Measurements from ENCODE around the gene DKK3.
"Not testable (repeated sequence)": the region's sequence is repeated elsewhere in the genome, so short reads cannot be mapped to it uniquely, and the experiment has no call there.

The DKK3 gene

DNA sequence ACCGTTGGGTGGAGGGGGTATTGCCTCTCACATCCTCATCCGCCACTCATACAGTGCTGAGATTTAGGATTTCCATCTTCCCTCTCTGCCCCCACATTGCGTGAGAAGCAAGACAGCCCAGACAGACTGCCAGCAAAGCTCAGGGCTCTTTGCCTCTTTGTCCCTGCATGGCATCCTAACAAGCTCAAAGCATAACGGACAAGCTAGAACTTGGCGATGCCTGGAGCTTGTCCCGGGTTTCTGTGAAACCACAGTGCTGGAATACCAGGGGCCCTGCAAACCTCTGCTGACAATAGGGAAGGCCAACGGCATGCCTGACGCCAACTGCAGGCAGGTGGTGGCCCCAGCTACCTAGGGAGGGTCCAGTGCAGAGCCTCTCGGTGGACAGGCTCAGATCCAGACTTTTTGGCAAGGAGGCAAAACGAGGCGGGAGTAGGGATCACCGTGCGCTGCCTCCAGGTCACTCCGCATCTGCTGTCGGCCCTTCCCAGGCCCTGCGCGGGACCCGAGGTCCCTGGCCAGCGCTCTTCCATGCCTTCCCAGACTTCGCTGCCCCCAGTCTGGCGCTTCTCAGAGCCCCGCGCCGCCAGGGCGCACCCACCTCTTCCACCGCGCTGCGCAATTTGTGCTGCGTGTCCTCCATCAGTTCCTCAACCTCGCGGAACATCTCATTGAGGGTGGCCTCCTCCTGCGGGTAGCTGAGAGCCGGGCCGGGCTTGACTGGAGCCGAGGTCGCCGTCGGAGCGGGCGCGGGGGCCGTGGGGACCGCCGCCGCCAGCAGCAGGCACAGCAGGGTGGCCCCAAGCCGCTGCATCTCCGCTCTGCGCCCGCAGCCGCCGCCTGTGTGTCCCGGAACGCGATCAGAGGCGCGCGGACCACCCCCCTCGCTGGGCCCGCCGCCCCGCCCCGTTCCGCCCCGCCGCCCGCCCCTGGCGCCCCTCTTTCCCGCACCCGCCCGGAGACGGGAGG, at the start of gene DKK3:
DKK3 (minus strand) TSS at position 858 of the 969 bp plus-strand sequence; CDS start at position 814, 44 bp downstream.
- DNase-seq = no peak

DNA sequence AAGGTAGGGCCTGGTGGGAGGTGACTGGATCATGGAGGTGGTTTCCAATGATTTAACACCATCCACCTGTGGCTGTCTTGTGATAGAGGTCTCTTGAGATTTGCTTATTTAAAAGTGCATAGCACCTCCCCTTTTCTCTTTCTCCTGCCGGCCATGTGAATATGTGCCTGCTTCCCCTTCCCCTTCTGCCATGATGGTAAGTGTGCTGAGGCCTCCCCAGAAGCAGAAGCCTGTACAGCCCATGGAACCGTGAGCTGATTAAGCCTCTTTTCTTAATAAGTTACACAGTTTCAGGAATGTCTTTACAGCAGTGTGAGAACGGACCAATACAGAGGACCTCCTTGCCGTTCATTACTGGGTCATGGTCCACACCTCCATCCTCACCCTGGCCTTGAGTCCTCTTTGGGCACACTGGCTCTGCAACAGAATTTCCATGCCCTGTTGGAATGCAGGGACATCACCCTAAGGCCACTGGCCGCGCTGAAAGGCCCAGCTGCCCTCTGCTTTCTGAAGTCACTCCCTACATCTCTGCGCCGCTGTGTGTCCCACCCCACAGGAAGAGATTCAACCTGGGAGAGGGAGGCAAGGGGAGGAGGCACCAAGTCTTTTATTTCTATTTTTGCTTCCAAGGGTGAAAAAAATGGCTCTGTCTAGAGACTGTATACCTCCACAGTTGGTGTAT, 49.0 kb upstream of the DKK3 start:
- no peak for DNase-seq

DNA sequence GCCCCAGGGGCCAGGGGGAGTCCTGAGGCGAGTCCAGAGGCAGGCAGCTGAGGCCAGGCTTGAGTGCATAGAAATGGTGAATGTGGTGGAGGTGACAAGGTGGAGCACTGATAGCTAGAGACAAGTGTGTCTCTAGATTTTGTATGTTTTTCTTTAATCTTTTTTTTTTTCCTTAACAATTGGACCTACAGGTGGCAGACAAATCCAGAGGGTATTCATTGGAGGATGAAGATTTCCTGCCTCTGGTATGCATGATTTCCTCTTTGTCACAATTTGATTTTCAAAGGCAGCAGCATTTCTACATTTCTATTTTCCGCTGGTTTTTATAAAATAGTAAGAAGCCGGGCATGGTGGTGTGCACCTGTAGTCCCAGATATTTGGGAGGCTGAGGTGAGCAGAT, 47.7 kb upstream of the DKK3 start:
- no peak for DNase-seq

DNA sequence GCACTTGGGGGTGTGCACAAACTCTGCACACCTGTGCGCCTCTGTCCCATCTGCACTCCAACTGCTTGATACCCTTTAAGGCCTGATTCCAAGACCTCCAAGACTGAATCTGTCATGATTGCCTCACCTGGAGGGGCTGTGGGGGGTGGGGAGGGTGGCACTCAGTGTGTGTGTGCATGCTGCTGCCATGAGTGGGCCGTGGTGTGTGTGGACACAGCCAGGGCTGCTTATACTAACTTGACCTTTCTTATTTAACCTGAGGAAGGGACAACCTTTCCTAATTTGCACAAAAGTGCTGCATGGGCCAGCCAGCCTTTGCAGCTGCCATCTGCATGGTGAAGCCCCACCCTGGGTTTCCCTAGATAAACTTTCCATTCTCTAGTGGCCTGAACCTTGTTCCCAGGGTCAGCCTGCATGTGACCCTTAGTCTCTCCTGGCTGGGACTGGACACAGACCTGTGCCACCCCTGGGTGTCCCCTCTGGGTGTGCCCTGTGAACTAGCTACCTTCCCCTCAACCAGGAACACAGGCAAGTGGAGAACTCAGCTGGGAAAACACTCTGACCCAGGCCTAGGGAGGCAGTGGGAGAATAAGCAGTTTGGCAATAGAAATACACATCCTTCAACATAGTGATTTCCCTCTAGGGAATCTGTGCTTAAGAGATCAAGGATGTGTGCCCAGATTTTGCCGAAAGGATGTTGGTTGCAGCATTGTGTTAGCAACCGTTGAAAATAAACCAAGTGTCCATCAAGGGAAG, 45.4 kb upstream of the DKK3 start:
- DNase-seq = no peak

DNA sequence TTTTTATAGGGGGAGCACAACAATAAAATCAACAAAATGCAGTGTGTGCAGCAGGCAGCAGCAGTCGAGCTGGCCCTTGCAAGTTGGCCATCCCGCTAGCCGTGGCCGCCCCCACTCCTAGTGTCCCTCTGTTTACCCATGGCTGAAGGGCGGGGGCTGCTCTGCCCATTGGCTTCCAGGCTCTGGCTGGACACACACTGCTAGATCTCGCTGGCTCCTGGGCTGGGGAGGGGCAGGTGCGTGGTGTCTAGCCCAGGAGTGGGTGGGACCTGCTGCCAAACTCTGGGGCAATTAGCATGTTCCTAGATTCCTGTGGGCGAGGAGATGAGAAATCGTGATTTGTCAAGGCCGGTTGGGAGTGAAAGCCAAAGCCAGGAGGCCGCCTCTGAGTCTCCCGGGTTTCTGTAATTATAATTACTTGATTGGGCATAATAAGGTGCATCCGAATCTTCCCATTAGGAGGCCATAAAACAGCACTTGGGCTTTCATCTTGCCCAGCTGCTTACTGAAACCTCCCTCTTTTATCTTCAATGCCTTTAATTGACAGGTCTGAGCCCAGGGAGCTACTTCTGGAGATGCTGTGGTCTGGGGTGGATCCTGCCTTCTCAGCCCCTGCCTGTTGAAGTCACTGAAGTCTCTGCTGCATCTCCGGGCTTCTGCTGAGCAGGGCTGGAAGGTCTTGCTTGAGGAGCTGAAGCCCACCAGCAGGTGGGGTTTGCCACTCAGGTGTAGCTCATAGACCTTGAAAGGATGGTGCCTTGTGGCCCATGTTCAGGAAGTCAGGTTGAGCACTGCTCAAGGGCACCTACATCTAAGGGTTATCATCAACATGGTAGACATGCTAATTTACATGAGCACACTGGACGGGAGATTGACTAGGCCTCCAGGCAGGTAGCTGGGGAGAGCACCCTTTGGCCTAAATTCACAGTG, 44.5 kb upstream of the DKK3 start:
- DNase-seq = no peak

DNA sequence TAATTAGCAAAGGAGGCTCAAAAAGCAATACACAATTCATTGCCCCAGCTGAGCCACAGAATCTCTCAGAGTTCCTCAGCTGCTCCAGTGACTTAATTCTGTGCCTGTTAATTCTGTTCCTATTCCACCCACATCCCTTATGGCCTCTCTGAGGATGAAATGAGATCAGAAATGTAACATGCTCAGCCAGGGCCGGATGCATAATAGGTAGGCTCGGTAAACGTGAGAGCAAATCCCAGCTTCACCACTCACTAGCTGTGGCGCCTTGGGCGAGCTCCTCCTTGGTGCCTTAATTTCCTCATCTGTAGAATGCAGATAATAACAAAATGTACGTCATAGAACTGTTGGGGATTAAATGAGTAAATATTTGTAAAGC, 42.8 kb upstream of the DKK3 start:
- no peak for DNase-seq

DNA sequence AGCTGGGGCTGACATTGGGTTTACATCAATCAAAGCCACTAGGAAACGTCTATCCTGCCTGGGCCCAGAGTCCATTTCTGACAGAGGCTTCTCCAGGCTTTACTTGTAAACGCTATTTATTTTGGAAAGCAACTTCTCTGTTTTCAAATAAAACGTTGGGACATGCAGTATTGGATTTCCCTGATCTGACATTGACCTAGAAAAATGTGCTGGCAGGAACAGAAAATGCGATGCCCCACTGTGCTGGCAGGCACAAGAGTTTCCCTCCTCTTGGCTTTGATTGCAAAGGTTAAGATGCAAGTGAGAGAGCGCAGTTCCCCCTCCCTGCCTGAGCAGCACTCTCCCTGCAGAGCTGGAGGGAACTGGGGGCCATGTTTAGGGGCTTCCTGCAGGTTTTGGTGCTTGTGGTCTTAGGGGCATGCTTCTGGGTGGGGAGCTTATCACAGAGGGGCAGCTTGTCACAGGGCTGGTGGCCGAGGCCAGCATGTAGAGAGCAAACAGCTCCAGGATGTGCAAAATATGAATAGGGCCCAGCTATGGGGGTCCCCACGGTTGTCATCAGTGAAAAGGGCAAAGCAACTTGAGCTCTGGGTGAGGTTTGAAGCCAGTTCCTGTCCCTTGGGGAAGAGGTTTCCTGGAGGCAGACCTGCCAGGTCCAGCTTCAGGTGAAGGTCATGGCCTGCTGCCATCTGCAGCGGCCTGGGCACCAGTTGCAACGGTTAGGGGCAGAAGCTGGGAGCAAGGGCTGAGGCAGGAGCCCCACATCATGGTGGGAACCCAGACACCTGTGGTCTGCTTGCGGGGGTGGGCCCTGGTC, 42.3 kb upstream of the DKK3 start:
- no peak for DNase-seq

DNA sequence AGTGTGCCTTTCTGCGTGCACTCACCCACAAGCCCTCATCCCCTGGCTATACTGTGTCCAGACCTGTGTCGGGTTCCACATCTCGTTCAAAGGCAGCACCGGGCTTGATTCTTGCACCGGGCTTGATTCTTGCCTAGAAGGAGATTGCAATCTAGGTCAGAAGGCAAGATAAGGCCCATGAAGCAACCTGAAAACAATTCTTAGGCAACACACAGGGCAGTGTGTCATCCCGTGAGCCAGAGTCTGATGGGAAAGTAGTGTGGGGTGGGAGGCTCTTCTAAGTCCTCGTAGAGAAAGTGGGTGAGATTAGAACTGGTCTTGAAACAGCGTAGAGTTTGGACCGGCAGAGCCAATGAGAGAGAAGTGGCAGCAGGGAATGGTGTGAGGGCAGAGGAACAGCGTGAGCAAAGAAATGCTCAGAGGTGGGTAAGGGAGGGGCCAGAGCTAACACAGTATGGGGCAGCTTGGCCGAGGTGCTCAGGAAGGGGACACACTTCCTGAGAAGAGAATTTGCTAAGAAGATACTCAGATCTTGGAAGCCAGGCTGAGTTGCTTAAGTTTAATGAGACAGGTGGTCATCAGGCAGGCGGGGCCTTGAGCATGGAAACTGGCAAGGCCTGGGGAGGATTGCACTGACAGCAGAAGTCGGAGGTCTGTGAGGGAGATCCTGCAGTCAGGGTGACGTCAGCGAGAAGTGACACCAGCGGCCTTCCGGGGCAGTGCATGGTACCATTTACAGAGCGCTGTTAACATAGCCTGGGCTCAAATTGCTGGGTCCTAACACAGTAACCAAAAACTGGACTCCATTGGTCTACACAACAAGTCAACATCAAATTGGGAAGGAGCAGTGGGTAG, 40.7 kb upstream of the DKK3 start:
- DNase-seq = no peak

DNA sequence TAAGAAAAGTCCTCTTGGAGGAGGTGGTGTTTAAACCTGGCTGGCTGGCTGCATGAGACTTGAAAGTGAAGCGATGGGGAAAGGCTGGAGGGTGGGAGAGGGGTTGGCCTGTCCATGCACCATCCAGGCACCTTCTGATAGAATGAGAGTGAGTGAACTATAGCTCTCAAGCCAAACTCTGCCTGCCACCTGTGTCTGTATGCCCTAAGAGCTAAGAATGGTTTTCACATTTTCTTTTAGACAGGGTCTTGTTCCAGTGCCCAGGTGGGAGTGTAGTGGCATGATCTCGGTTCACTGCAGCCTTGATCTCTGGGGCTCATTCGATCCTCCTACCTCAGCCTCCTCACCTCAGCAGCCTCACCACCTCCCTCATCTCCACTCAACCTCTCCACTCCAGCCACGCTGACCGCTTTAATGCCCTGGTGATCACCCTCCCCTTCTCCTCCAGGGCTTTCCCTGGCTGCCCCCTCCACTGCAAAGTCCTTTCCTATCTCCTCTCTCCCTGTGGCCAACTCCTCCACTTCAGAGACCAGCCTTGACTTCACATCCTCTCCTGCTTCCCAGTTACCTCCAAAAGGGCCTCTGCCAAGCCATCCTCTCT, 38.3 kb upstream of the DKK3 start:
- DNase-seq = no peak

DNA sequence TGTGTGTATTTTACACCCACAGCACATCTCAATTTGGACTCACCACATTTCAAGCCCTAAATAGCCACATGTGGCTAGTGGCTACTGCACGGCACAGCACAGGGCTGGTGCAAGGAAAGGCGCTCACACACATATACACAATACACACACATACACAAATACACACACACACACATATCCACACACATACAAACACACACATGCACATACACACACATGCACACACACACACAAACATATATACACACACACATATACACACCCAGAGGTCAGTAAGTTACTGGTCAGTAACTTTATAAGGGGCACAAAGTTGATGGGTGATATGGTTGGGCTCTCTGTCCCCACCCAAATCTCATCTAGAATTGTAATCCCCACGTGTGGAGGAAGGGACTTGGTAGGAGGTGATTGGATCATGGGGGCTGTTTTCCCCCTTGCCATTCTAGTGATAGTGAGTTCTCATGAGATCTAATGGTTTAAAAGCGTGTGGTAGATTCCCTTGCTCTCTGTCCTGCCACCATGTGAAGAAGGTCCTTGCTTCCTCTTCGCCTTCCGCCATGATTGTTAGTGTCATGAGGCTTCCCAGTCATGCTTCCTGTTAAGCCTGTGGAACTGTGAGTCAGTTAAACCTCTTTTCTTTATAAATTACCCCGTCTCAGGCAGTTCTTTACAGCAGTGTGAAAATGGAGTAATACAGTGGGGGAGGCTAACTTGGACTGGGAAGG, 37.6 kb upstream of the DKK3 start:
- DNase-seq = no peak

DNA sequence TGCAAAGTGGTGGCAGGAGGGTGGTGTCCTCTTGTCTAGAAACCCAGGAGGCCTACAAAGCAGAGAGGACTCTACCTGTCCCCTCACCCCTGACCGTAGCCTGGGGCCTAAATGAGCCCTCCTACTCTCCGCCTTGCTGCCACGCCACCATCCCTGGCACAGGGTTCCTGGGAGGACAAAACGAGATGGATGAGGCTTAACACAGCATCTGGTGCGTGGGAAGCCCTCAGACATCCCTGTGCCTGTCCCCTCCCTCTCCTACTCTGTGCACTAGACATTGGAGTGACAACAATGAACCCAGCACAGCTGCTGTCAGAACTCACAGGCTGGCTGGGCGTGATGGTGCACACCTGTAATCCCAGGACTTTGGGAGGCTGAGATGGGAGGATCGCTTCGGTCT, 36.4 kb upstream of the DKK3 start:
- no peak for DNase-seq

DNA sequence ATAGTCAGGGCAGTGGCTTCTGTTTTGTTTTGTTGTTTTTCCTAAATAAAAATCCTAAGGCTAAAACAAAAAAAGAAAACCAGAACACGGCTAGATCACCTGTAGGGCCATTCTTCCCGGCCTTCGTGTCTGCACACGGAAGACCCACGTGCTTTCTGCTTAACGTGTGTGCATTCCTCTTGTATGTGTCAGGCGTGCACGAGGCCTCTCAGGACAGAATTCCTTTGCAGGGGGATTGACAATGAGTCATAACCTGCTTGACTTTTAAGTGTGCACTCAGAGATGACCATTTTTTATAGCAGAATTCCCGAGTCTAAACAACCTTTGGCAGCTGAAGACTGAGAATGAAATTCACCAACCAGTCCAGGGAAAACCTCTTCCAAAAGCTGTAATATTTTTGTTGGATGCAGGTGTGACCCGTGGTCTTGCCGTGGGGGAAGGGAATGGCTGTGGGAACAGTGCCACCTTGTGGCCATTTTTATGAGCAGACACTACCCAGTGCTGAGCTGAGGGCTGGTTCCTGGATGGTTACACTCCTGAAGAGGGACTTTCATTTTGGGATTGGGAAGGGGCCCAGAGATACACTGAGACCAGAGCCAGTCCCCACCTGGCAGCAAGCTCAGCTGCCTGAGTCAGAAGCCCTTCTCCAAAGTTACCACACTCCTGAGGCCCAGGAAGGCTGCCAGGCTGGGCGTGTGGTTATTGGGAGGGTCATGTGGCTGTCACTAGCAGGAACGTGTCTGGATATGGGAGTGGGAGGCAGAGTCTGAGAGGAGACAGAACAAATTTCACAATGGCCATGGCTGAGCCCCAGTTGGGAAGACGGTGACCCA, 35.7 kb upstream of the DKK3 start:
- DNase-seq = peak; percentile 21

DNA sequence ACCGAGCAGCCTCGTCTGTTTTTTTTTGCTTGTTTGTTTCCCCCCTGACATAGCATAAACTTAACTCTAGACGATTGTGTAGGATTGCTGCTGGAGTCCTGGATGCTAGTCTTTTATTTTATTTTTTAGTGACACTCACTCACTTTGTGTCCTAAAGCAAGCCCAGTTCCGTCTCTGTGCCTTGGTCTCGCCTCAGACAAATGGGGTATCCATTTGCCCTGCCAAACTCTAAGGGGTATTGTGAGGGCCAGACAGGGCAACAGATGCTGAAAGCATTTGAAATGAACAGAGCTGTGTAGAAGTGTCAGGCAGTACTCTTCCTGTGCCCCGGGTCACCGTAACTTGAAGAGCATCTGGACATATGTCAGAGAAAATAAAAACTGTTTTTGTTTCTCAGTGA, 34.8 kb upstream of the DKK3 start:
- no peak for DNase-seq

DNA sequence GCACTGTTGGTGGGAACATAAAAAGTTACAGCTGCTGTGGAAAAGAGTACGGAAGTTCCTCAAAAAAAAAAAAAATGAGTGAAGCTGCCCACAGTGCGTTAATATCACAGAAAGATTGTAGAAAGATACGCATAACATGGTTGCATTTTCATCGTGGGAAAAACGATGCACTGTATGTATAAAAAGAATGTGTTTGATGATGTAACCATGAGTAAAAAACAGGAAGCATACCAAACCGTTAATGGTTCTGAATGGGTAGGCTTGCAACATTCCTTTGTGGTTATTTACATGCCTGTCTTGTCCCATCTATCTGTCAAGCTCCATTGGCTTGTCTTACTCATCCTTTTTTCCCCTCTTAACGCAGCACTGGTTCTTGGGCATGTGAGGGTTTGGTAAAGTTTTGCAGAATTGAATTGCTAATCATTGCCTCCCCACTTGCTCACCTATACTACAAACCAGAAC, 33.8 kb upstream of the DKK3 start:
- DNase-seq = no peak

DNA sequence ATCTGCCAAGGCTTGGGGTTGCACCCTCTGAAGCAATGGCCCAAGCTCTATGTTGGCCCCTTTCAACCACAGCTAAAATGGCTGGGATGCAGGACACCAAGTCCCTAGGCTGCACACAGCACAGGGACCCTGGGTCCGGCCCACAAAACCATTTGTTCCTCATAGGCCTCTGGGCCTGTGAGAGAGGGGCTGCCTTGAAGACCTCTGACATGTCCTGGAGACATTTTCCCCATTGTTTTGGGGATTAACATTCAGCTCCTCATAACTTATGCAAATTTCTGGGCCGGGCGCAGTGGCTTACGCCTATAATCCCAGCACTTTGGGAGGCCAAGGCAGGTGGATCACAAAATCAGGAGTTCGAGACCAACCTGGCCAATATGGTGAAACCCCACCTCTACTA, 32.3 kb upstream of the DKK3 start:
- DNase-seq = not testable (repeated sequence)

DNA sequence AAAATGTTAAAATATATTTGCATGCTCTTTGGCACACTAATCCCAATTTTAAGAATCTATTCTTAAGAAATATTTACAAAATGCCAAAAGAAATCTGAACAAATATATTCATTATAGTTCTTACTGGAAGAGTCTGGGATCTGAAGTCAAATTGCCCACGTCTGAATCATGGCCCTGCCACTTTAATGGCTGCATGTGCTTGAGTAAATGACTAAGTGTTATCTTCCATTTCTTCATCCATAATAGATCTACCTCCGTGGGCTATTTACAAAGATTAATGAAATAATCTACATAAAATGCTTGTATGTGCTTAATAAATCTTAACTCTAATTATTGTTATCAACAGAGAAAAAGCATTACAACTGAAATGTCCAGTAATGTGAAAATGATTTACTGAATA, 24.5 kb upstream of the DKK3 start:
- DNase-seq = no peak

DNA sequence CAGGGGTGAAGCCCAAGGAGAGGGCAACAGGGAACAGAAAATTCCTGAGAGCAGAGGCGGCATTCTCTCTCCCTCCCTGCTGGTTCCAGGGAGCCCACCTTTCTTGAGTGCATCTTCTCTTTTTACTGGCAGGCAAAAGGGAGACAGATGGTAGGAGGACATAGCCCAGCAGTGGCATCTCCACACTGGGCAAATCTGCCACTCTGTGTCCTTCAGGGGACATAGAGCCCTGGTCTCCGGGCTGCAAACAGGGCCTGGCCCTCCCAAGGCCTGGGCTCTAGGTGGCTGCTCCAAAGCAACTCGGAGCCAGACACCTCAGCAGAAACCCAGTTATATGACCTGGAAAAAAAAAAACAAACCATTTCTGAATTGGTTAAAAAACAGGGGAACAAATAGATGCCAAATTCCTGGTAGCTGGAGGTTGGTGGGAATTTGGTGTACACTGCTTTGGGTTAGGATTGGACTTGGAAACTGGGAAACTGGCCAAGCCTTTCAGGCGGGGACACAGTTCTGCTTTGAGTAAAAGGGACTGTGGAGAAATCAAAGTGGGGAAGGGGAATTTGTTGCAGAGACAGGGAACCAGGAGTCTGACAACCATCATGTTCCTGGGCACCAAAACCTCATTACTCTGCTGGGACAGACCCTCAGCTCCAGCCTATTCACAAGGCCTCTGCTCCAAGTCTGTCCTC, 23.6 kb upstream of the DKK3 start:
- DNase-seq = no peak

Measured in NCI-H1092 (cell line).